ENCODE data around the gene ANKS1B. TPM values are rescaled to one million over a fixed set of nuclear protein-coding genes. Genes with fewer than 3 reads are reported as not detected.
A peak's percentile ranks its signal among the peaks of the same experiment; 100 is the strongest.
"Not testable (repeated sequence)": the region's sequence is repeated elsewhere in the genome, so short reads cannot be mapped to it uniquely, and the experiment has no call there.

ANKS1B gene
- total RNA-seq, 1 donor from 2014 or later: 8.2 TPM

- intact Hi-C loops (cut with DNase I): loop anchor here (2.0 kb wide), 1 partner anchor 725 kb away; no protein-coding TSS in a partner anchor
- Histone ChIP-seq H3K27ac (no peak overlapping the region), H3K27me3 (no peaks in the 10 kb centered on the region), H3K4me1 (no peaks in the 10 kb centered on the region), H3K36me3 (no peaks in the 10 kb centered on the region), H3K4me3 (no peak overlapping the region), H3K9me3 (peaks cover 0 to 16% of the 10 kb centered on the region in 2 donors)
- DNase-seq (ENCODE audit: low spot score in 2 of 2): peak in 1 of 2 donors; percentile 76
- TF ChIP-seq CTCF (IDR thresholded peaks at IDR 0.05): peak; percentile 62 to 84 (median 68)
Measured at GRCh38 chr12:99043319-99043914, 941.3 kb downstream of the ANKS1B start.

GRCh38 chr12:99042226-99042625 lies 942.5 kb downstream of the ANKS1B start:
- no peaks in the 10 kb centered on the region for H3K36me3 ChIP-seq
- no peak for TF ChIP-seq CTCF (IDR thresholded peaks at IDR 0.05)
- no peaks in the 10 kb centered on the region for H3K4me1 ChIP-seq
- H3K4me3 ChIP-seq: no peak overlapping the region
- H3K9me3 ChIP-seq: peaks cover 0 to 6% of the 10 kb centered on the region in 2 donors
- DNase-seq (ENCODE audit: low spot score in 2 of 2): no peak
- no peak overlapping the region for H3K27ac ChIP-seq
- H3K27me3 ChIP-seq: no peaks in the 10 kb centered on the region
- intact Hi-C loops (cut with DNase I): loop anchor here (2.0 kb wide), 1 partner anchor 727 kb away; no protein-coding TSS in a partner anchor

- H3K36me3 ChIP-seq: no peaks in the 10 kb centered on the region
- no peaks in the 10 kb centered on the region for H3K4me1 ChIP-seq
- intact Hi-C loops (cut with DNase I): no loop called here
- TF ChIP-seq CTCF (IDR thresholded peaks at IDR 0.05): no peak
- no peaks in the 10 kb centered on the region for H3K9me3 ChIP-seq
- no peak overlapping the region for H3K4me3 ChIP-seq
- no peak for DNase-seq (ENCODE audit: low spot score in 2 of 2)
- H3K27me3 ChIP-seq: no peaks in the 10 kb centered on the region
- H3K27ac ChIP-seq: no peak overlapping the region
Measured at GRCh38 chr12:99039367-99040120, 945.2 kb downstream of the ANKS1B start.

GRCh38 chr12:99036566-99036965 lies 948.2 kb downstream of the ANKS1B start:
- Histone ChIP-seq H3K36me3 (no peaks in the 10 kb centered on the region), H3K4me1 (no peaks in the 10 kb centered on the region), H3K4me3 (no peak overlapping the region), H3K9me3 (no peaks in the 10 kb centered on the region), H3K27me3 (no peaks in the 10 kb centered on the region), H3K27ac (no peak overlapping the region)
- DNase-seq (ENCODE audit: low spot score in 2 of 2): no peak
- intact Hi-C loops (cut with DNase I): no loop called here
- no peak for TF ChIP-seq CTCF (IDR thresholded peaks at IDR 0.05)

- no peaks in the 10 kb centered on the region for H3K36me3 ChIP-seq
Measured at GRCh38 chr12:99035803-99036202, 948.9 kb downstream of the ANKS1B start.

GRCh38 chr12:99034201-99034600 lies 950.5 kb downstream of the ANKS1B start:
- DNase-seq (ENCODE audit: low spot score in 2 of 2); H3K4me1 ChIP-seq; intact Hi-C loops (cut with DNase I); H3K36me3 ChIP-seq; H3K27me3 ChIP-seq; H3K4me3 ChIP-seq; H3K27ac ChIP-seq; H3K9me3 ChIP-seq: not testable (repeated sequence)

More at GRCh38 chr12:99035803-99036202, 948.9 kb downstream of the ANKS1B start:
- H3K27ac ChIP-seq: no peak overlapping the region
- H3K27me3 ChIP-seq: no peaks in the 10 kb centered on the region
- no peak for DNase-seq (ENCODE audit: low spot score in 2 of 2)
- TF ChIP-seq CTCF (IDR thresholded peaks at IDR 0.05): no peak
- H3K4me3 ChIP-seq: no peak overlapping the region
- intact Hi-C loops (cut with DNase I): no loop called here
- H3K9me3 ChIP-seq: no peaks in the 10 kb centered on the region
- H3K4me1 ChIP-seq: no peaks in the 10 kb centered on the region
